Measurements from ENCODE around the gene ADD2.

Gene ADD2

DNA sequence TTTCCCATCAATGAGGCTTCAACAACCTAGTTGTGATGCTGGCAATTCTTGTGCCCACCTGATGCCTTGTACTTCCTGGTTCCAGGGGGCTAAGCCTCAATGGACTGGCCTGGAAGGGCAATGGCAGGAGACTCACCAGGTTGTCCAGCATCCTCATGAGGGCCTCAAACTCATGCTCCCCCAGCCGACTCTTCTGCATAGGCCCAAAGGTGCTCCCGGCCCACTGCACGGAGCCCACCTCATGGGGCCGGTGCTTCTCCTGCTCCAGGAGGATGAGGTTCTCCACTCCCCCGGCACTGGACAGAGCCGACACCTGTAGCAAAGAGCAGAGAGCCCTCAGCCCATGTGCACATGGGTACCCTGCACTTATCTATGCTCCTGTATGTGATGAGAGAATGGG, 84.5 kb downstream of the ADD2 start:
- no peak for DNase-seq
- Histone ChIP-seq H3K4me3 (ENCODE audit: low read depth, low read length) (no peak overlapping the region), H3K27ac (no peak overlapping the region), H3K36me3 (replicated peaks) (no peaks in the 10 kb centered on the region), H3K27me3 (replicated peaks) (no peaks in the 10 kb centered on the region)
- in situ Hi-C loops (cut with HindIII; ENCODE audit: low pct_ligation_motif_present, low sequenced_read_pairs): no loop called here
- TF ChIP-seq, protein P1, sequence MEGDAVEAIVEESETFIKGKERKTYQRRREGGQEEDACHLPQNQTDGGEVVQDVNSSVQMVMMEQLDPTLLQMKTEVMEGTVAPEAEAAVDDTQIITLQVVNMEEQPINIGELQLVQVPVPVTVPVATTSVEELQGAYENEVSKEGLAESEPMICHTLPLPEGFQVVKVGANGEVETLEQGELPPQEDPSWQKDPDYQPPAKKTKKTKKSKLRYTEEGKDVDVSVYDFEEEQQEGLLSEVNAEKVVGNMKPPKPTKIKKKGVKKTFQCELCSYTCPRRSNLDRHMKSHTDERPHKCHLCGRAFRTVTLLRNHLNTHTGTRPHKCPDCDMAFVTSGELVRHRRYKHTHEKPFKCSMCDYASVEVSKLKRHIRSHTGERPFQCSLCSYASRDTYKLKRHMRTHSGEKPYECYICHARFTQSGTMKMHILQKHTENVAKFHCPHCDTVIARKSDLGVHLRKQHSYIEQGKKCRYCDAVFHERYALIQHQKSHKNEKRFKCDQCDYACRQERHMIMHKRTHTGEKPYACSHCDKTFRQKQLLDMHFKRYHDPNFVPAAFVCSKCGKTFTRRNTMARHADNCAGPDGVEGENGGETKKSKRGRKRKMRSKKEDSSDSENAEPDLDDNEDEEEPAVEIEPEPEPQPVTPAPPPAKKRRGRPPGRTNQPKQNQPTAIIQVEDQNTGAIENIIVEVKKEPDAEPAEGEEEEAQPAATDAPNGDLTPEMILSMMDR (IDR thresholded peaks at IDR 0.05; ENCODE audit: low read depth, low read length, missing control alignments): no peak

DNA sequence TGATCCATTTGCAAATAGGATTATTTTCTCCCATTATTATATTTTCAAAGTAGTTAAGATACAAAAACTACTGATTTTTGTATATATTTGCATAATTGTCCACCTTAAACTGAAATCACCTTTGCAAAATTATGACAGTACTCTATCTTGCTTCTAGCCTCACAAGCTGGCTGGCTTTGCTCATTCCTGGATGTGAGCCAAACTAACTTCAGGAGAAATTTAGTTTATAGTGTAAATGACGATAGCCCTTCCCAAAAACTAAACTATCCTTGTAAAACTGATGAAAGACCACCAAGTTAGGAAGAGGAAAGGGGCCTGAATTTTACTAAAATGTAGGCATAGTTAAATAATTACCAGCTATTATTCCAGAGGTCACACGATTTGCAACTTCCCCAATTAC, 87.3 kb downstream of the ADD2 start:
- TF ChIP-seq, protein P1 (IDR thresholded peaks at IDR 0.05; ENCODE audit: low read depth, low read length, missing control alignments): no peak
- no peak for DNase-seq
- in situ Hi-C loops (cut with HindIII; ENCODE audit: low pct_ligation_motif_present, low sequenced_read_pairs): no loop called here
- H3K4me3 ChIP-seq (ENCODE audit: low read depth, low read length): no peak overlapping the region
- H3K36me3 ChIP-seq (replicated peaks): no peaks in the 10 kb centered on the region
- no peaks in the 10 kb centered on the region for H3K27me3 ChIP-seq (replicated peaks)
- H3K27ac ChIP-seq: no peak overlapping the region

DNA sequence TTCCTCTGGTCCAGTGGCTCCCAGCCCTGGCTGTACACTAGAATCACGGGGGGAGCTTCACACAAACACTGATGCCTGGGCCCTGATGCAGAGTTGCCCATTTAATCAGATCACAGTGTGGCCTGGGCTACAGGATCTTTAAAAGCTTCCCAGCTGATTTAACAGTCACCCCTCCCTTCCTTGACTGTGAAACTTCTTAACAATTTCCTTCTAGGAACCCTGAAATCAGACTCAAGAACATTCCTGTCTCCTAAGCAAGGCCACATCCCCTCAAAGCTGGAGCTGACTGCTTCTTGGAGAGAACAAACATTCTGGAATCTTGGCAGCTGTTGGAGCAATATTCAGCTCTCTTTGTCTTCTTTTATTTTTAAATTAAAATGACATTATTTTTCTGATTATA, 88.7 kb downstream of the ADD2 start:
- no peak overlapping the region for H3K27ac ChIP-seq
- H3K36me3 ChIP-seq (replicated peaks): no peaks in the 10 kb centered on the region
- TF ChIP-seq, protein P1 (IDR thresholded peaks at IDR 0.05; ENCODE audit: low read depth, low read length, missing control alignments): no peak
- no peaks in the 10 kb centered on the region for H3K27me3 ChIP-seq (replicated peaks)
- H3K4me3 ChIP-seq (ENCODE audit: low read depth, low read length): no peak overlapping the region
- DNase-seq: no peak
- in situ Hi-C loops (cut with HindIII; ENCODE audit: low pct_ligation_motif_present, low sequenced_read_pairs): no loop called here

DNA sequence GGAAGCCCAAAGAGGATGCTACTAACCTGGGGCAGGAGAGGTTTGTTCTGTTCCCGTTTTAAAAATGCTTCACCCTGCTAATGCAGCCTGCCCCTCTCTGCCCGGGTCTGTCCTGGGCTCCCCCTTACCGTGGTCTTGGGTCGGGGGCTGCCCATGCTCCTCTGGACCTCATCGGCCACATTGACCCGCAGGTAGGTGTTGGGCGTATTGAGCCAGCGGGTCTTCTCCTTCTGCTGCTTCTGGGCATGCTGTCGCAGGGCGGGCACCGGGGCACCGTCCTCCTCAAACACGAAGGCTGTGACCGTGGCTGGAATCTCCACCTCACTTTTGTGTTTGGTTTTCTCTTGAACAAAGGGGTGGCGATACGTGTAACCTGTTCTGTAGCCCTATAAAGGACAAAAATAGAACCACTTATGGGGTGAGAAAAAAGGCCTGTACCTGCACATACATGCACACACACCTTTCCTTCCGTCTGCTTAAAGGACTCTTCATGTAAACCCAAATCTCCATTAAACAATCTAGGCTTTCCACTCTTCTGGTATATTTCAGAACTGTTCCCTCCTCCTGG, 89.3 kb downstream of the ADD2 start:
- Histone ChIP-seq H3K36me3 (replicated peaks) (no peaks in the 10 kb centered on the region), H3K4me3 (ENCODE audit: low read depth, low read length) (no peak overlapping the region), H3K27me3 (replicated peaks) (no peaks in the 10 kb centered on the region), H3K27ac (no peak overlapping the region)
- TF ChIP-seq, protein P1 (IDR thresholded peaks at IDR 0.05; ENCODE audit: low read depth, low read length, missing control alignments): no peak
- in situ Hi-C loops (cut with HindIII; ENCODE audit: low pct_ligation_motif_present, low sequenced_read_pairs): no loop called here
- DNase-seq: no peak

DNA sequence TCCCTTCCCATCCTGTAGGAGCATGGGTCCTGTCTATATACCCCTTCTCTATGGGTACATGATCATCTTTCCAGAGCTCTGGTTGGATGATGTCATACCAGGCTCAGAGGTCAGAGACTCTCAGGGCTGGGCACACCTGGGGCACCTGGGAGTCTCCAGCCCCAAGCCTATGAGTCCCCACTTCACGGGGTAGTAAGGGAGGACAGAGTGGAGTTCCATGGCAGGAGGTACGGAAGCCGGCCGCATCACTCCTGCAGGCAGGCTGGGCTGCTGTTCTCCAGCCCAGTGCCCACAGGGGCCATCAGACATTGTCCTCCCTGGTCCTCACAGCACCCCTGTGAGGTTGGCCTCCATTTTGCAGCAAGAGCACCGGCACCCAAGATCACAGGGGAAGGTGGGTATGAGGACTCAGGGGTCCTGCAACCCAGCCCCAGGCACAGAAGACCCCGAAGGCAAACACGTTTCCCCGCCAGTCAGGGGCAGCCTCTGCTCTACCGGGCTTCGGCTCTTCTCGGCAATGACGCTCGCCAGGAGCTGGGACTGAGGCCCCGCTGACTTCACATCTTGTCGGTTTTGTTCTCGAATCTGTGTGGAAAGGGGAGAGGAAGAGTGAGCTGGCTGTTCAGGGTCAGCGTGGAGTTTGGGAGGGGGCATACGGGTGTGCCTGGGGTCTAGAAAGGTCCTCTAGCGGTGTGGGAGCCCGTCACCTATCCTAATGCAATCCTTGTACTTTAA, 91.5 kb downstream of the ADD2 start:
- DNase-seq: no peak
- in situ Hi-C loops (cut with HindIII; ENCODE audit: low pct_ligation_motif_present, low sequenced_read_pairs): no loop called here
- TF ChIP-seq, protein P1 (IDR thresholded peaks at IDR 0.05; ENCODE audit: low read depth, low read length, missing control alignments): no peak
- Histone ChIP-seq H3K27me3 (replicated peaks) (no peaks in the 10 kb centered on the region), H3K4me3 (ENCODE audit: low read depth, low read length) (no peak overlapping the region), H3K36me3 (replicated peaks) (no peaks in the 10 kb centered on the region), H3K27ac (no peak overlapping the region)

All from brain microvascular endothelial cell (primary cell).